ENCODE data around the gene TBC1D5.
A peak's percentile ranks its signal among the peaks of the same experiment; 100 is the strongest.

Gene TBC1D5

GRCh38 chr3:17217588-17217987, 524.8 kb downstream of the TBC1D5 start:
- DNase-seq (ENCODE audit: low read depth), result no peak

- DNase-seq (ENCODE audit: low read depth), result peak; percentile 10
Measured at GRCh38 chr3:17213102-17213501, 529.3 kb downstream of the TBC1D5 start.

- no peak for DNase-seq (ENCODE audit: low read depth)
Measured at GRCh38 chr3:17207979-17208378, 534.5 kb downstream of the TBC1D5 start.

- DNase-seq (ENCODE audit: low read depth), result no peak
Measured at GRCh38 chr3:17207019-17207418, 535.4 kb downstream of the TBC1D5 start.

- DNase-seq (ENCODE audit: low read depth), result peak; percentile 26
Measured at GRCh38 chr3:17204049-17204650, 538.3 kb downstream of the TBC1D5 start.

- no peak for DNase-seq (ENCODE audit: low read depth)
Measured at GRCh38 chr3:17201538-17201937, 540.9 kb downstream of the TBC1D5 start.

- peak; percentile 87 for DNase-seq (ENCODE audit: low read depth)
Measured at GRCh38 chr3:17195856-17196604, 546.4 kb downstream of the TBC1D5 start.

GRCh38 chr3:17195192-17195611, 547.2 kb downstream of the TBC1D5 start:
- DNase-seq (ENCODE audit: low read depth), result peak; percentile 99

- no peak for DNase-seq (ENCODE audit: low read depth)
Measured at GRCh38 chr3:17194116-17194515, 548.3 kb downstream of the TBC1D5 start.

- DNase-seq (ENCODE audit: low read depth), result no peak
Measured at GRCh38 chr3:17192995-17193394, 549.4 kb downstream of the TBC1D5 start.

- DNase-seq (ENCODE audit: low read depth), result no peak
Measured at GRCh38 chr3:17190353-17191078, 551.9 kb downstream of the TBC1D5 start.

- no peak for DNase-seq (ENCODE audit: low read depth)
Measured at GRCh38 chr3:17188378-17188777, 554.1 kb downstream of the TBC1D5 start.

GRCh38 chr3:17187589-17188184, 554.7 kb downstream of the TBC1D5 start:
- DNase-seq (ENCODE audit: low read depth), result no peak

- DNase-seq (ENCODE audit: low read depth), result peak; percentile 29
Measured at GRCh38 chr3:17183951-17184550, 558.4 kb downstream of the TBC1D5 start.

- no peak for DNase-seq (ENCODE audit: low read depth)
Measured at GRCh38 chr3:17182166-17182565, 560.3 kb downstream of the TBC1D5 start.

GRCh38 chr3:17181413-17181907, 561.0 kb downstream of the TBC1D5 start:
- no peak for DNase-seq (ENCODE audit: low read depth)

- DNase-seq (ENCODE audit: low read depth), result no peak
Measured at GRCh38 chr3:17179381-17180205, 562.8 kb downstream of the TBC1D5 start.

GRCh38 chr3:17176757-17177156, 565.7 kb downstream of the TBC1D5 start:
- DNase-seq (ENCODE audit: low read depth), result no peak

- peak; percentile 81 for DNase-seq (ENCODE audit: low read depth)
Measured at GRCh38 chr3:17175187-17175807, 567.1 kb downstream of the TBC1D5 start.

- DNase-seq (ENCODE audit: low read depth), result no peak
Measured at GRCh38 chr3:17166369-17166768, 576.1 kb downstream of the TBC1D5 start.

- DNase-seq (ENCODE audit: low read depth), result no peak
Measured at GRCh38 chr3:17162116-17162515, 580.3 kb downstream of the TBC1D5 start.

Data from fibroblast of gingiva (primary cell).